PC-3 (cell line): ENCODE data around the gene QSER1.

Experiments used
- EZH2 ChIP-seq: fragments of 300-600 bp; sonication (generic); IDR thresholded peaks from one replicate; pipeline ENCODE4 v1.6.1; 2017; ENCODE audit warnings: antibody characterized with exemption, mild to moderate bottlenecking, low read length; ENCODE audit not compliant: unreplicated experiment
- EZH2phosphoT487 ChIP-seq: fragments of 300-600 bp; sonication (generic); IDR thresholded peaks from 2 replicates; pipeline ENCODE4 v1.6.1; 2018; ENCODE audit warnings: mild to moderate bottlenecking, antibody characterized with exemption, low read length, borderline replicate concordance
- TF ChIP-seq, protein P1 (sequence below): fragments of 300-600 bp; sonication (generic); conservative IDR thresholded peaks from 2 replicates; pipeline ENCODE4 v1.5.1; 2017; ENCODE audit warnings: antibody characterized with exemption, low read depth, mild to moderate bottlenecking, low read length

DNA sequence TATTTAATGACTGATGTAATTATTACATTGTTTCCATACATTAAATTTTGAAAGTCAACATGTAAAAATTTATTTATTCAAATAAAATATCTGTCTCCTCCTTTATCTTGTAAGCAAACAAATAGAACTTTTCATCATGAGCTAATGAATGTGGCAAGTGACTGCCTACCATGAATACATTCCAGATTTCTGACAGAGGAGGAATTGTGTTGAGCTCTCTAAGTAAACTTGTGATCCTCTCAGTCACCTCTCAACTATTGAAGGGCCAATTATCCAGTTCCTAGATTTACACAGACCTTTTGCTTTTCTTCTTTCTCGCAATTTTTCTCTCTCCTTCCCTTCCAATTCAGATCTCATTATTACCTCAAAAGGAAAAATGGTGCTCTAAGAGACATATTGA is 41.4 kb upstream of the QSER1 start:
- TF ChIP-seq, protein P1, sequence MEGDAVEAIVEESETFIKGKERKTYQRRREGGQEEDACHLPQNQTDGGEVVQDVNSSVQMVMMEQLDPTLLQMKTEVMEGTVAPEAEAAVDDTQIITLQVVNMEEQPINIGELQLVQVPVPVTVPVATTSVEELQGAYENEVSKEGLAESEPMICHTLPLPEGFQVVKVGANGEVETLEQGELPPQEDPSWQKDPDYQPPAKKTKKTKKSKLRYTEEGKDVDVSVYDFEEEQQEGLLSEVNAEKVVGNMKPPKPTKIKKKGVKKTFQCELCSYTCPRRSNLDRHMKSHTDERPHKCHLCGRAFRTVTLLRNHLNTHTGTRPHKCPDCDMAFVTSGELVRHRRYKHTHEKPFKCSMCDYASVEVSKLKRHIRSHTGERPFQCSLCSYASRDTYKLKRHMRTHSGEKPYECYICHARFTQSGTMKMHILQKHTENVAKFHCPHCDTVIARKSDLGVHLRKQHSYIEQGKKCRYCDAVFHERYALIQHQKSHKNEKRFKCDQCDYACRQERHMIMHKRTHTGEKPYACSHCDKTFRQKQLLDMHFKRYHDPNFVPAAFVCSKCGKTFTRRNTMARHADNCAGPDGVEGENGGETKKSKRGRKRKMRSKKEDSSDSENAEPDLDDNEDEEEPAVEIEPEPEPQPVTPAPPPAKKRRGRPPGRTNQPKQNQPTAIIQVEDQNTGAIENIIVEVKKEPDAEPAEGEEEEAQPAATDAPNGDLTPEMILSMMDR, result no peak
- TF ChIP-seq EZH2 (no peak), EZH2phosphoT487 (no peak)
